Mammary epithelial cell (primary cell): Measurements from ENCODE around the gene CDX1.

Experiments used
- EZH2 ChIP-seq: IDR thresholded peaks from 2 replicates; pipeline ENCODE4 v1.6.1; 2012; ENCODE audit warnings: low read length, inconsistent platforms, borderline replicate concordance
- TF ChIP-seq, protein P1 (sequence below), 2 donors: IDR thresholded peaks in 1 of 2; conservative IDR thresholded peaks in 1 of 2; 2 replicates each; pipeline ENCODE4 v1.5.1; 2011 to 2012; ENCODE audit warnings: inconsistent platforms in 2 of 2, low read length in 2 of 2, mild to moderate bottlenecking in 2 of 2, control low read depth in 1 of 2, low read depth in 1 of 2; ENCODE audit not compliant: insufficient read depth in 1 of 2; ENCODE audit errors: extremely low read depth in 1 of 2

DNA sequence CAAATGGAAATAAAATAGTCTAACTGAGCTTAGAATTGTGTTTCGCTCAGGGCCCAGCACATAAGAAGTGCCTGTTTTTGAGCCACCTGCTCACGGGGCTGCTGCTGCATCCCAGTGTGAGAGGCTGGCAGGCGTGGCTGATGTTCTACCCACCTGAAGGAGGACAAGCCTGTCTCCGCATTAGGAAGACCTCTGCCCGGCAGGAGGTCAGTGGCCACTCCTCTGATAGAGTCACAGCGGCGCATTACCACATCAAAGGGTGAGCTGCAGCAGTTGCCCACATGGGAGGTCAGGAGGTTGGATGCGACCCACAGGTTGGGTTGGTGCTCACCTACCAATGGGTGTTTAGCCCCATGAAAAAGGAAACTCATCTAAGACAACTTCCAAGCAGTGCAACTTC lies 19.6 kb downstream of the CDX1 start:
- TF ChIP-seq, protein P1, sequence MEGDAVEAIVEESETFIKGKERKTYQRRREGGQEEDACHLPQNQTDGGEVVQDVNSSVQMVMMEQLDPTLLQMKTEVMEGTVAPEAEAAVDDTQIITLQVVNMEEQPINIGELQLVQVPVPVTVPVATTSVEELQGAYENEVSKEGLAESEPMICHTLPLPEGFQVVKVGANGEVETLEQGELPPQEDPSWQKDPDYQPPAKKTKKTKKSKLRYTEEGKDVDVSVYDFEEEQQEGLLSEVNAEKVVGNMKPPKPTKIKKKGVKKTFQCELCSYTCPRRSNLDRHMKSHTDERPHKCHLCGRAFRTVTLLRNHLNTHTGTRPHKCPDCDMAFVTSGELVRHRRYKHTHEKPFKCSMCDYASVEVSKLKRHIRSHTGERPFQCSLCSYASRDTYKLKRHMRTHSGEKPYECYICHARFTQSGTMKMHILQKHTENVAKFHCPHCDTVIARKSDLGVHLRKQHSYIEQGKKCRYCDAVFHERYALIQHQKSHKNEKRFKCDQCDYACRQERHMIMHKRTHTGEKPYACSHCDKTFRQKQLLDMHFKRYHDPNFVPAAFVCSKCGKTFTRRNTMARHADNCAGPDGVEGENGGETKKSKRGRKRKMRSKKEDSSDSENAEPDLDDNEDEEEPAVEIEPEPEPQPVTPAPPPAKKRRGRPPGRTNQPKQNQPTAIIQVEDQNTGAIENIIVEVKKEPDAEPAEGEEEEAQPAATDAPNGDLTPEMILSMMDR (conservative IDR thresholded peaks at IDR 0.05 in 1 of 2, IDR thresholded peaks at IDR 0.05 in 1 of 2; ENCODE audit: extremely low read depth in 1 of 2, insufficient read depth in 1 of 2, low read depth in 1 of 2, low read length in 2 of 2), result no peak
- TF ChIP-seq EZH2, result no peak
